Stromal cell of bone marrow (primary cell): Measurements from ENCODE around the gene PLD1.

Experiments used
- DNase-seq: peaks from one replicate; pipeline ENCODE4 v3.0.0-alpha.2; 2012; ENCODE audit warnings: low read depth

PLD1 gene

GRCh38 chr3:171561596-171562323, 248.5 kb downstream of the PLD1 start:
- no peak for DNase-seq

GRCh38 chr3:171559586-171559985, 250.7 kb downstream of the PLD1 start:
- no peak for DNase-seq

- DNase-seq = no peak
These were observed 252.0 kb downstream of the PLD1 start for GRCh38 chr3:171558188-171558696.

DNA sequence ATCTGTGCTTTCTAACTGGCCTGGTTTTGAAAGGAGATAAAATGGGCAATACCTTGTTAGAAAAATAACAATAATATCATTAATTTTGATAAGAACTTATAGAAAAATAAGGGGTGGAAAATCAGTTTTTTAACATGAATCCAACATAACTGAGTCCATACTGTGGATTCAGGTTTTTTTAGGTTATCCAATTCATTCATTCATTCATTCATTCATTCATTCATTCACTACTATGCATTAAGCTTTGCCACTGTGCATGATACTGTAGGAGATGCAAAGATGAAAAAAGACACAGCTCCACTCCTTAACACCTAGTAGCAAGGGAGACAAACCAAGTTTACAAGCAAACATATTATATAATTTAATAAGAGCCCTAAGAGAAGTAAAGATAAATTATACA, 253.1 kb downstream of the PLD1 start:
- no peak for DNase-seq

DNA sequence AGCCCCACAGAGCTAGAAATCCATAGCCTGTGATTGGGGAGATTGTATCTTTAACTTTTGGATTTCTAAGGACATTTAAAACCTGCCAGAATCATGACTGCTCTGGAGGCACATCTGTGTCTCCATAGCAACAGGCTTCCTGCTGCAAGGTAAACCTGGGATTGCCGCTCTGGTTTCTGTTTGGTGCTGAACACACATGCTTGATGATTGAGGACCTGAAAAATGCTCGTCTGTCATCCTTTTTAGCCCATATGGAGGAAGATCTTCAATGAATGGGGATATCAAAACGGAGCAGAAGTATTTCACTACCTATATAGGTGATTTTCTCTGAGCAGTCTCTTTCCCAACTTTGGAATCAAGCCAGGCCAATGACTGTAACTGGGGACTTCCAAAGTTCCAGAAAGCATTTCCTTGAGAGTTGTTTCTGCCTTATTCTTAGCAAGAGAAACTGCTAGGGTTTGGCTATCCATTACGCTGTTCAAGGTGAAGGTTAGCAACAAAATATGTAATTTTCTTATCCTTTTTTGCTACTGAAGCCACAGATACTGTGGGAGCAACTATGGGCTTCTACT, 253.6 kb downstream of the PLD1 start:
- no peak for DNase-seq

DNA sequence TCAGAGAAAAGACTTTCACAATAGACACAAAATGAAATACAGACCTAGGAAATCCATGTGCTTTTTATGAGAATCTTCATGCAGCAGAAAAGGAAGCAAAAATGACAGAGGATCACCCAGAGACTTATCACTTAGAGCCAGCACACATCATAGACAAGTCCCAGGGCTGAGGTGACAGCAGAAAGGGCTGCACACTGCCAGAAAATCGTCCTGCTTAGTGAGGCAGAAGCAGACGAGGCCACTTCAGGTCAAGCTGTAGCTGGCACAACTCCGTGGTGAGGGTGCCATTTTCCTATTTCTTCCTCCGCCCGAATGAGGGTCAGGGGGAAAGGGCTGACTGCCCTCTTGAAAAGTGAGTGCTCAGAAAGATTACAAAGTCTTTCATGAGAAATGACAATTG, 254.1 kb downstream of the PLD1 start:
- DNase-seq = no peak

- DNase-seq = no peak
These were observed 257.2 kb downstream of the PLD1 start for GRCh38 chr3:171553086-171553485.

DNA sequence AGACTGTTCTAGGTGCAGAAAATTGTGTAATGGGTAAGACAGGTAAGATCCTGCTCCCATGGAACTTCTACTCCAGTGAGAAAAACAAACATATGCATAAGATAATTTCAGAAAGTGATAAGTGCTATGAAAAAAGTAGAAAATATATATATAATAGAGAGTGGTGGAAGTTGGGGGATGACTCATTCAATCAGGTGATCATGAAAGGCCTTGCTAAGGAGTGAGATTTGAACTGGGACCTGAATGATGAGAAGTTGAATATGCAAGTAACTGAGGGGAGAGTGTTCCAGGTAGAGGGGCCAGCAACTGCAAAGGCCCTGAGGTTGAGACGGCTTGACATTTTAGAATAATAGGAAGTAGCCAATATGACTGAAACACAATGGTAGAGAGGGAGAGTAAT, 257.8 kb downstream of the PLD1 start:
- no peak for DNase-seq

GRCh38 chr3:171551296-171551695, 259.0 kb downstream of the PLD1 start:
- DNase-seq = no peak
